Right lobe of liver (tissue), 4 donors: Measurements from ENCODE around the gene AKAIN1.

Source experiments
- POLR2A ChIP-seq: fragments of 450-650 bp; IDR thresholded peaks from one replicate; pipeline ENCODE4 v1.6.1; 2017; ENCODE audit warnings: antibody characterized with exemption, mild to moderate bottlenecking
- TF ChIP-seq, protein P1 (sequence below), 4 donors: fragments of 200-600 bp in 3 of 4; fragments of 450-650 bp in 1 of 4; IDR thresholded peaks; one replicate each; pipeline versions ENCODE4 v1.5.1 to v1.8.0; 2016 to 2022; ENCODE audit warnings: antibody characterized with exemption in 4 of 4, mild to moderate bottlenecking in 2 of 4
- donor health status: DM: no; HTN: no; CAD: no.
- donor health status: DM: no; HTN: no; CAD: no.
- donor health status: DM: no; HTN: yes; CAD: no.

DNA sequence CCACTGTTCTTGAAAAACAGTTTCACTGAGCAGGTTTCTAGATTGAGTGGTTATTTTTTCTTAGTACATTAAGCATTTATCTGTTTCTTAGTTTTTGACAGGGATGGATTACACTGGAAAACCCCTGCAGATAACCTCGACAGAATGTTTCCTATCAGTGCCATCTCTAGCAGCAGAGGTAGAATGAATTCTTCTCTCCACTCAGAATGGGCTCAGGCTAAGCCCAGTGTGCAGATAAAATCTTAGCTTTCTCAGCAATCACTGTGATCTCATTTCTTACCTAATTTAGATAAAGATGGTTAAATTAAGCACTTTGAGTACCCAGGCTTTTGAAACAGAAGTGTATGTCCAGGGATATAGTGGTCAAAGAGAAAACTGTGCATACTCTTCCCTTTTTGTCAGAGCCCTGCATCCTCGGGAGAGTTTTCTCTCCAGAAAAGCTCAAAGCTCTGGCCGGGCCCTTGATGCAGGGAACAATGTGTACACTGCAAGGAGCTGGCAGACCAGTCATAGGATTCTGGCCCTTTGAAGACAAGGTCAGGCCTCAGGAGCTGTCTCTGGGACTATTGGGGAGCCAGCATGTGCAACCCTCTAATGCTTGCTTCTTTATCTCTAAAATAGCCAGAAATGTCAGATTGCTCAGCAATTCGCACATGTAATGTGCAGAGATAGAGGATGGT lies 10.6 kb upstream of the AKAIN1 start:
- TF ChIP-seq, protein P1, sequence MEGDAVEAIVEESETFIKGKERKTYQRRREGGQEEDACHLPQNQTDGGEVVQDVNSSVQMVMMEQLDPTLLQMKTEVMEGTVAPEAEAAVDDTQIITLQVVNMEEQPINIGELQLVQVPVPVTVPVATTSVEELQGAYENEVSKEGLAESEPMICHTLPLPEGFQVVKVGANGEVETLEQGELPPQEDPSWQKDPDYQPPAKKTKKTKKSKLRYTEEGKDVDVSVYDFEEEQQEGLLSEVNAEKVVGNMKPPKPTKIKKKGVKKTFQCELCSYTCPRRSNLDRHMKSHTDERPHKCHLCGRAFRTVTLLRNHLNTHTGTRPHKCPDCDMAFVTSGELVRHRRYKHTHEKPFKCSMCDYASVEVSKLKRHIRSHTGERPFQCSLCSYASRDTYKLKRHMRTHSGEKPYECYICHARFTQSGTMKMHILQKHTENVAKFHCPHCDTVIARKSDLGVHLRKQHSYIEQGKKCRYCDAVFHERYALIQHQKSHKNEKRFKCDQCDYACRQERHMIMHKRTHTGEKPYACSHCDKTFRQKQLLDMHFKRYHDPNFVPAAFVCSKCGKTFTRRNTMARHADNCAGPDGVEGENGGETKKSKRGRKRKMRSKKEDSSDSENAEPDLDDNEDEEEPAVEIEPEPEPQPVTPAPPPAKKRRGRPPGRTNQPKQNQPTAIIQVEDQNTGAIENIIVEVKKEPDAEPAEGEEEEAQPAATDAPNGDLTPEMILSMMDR (IDR thresholded peaks at IDR 0.05): no peak
- no peak for TF ChIP-seq POLR2A
